ENCODE data around the gene B3GALT5.

B3GALT5 gene

DNA sequence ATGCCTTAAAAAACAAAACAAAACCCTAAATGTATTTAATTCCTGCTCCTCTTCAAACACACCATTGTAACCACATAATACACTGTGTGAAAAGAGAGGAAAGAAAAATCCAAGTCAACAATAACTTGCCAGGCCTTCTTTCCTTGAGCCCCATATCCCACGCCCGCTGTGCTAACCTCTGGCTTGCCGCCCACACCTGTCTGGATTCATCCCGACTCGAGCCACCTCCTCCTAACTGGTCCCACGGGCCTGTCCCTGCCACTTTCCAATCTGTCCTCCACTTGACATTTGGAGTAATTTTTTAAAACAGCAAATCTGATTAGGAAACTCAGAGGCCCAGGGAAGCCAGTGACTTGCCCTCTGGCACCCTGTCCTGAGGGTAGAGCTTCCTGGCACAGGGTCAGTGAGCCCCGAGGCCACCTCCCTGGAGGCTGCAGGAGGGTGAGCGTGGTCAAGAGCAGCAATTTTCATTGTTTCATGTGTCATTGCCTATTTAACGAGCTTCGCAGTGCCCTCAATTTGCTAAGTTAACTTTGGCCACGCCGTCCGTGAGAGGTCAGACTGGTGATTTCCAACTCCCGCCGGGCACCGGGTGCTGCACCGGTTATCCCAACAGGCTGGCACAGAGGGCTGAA, 54.1 kb downstream of the B3GALT5 start:
- Histone ChIP-seq H3K9ac (ENCODE audit: low read length) (no peak overlapping the region), H3K4me3 (ENCODE audit: low read depth, low read length) (no peak overlapping the region), H3K36me3 (ENCODE audit: control insufficient read depth, insufficient read depth, low read length) (peaks cover 60% of the 10 kb centered on the region), H3K4me1 (ENCODE audit: control insufficient read depth, insufficient read depth, low read length) (no peaks in the 10 kb centered on the region), H3K27ac (ENCODE audit: low read depth, low read length) (no peak overlapping the region), H3K9me3 (ENCODE audit: control insufficient read depth, insufficient read depth, low read depth, low read length) (no peaks in the 10 kb centered on the region), H3K27me3 (ENCODE audit: control insufficient read depth, insufficient read depth, low read length) (no peaks in the 10 kb centered on the region)

DNA sequence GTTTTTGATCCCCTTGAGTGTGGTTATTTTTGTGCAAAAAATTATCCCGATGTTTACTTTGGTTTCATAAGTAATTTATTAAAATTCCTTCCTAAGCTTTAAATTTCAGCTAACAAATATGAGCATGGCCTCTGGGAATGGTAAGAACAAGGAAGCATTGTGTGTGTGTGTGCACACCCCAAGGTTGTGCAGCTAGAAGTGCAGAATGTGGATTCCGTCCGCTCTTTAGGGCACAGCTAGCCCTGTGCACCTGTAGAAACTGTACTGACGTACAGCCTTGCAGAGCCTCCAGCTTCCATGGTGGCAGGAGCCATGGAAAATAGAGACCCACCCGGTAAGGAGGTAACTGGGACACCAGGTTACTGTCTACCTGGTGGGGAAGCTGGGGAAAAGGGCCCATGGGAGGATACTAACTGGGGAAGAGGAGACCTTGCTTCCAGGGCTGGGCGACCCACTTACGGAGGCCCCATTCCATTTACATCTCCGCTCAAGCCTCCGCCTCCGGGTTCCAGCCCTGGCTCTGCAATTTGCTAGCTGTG, 54.7 kb downstream of the B3GALT5 start:
- Histone ChIP-seq H3K9me3 (ENCODE audit: control insufficient read depth, insufficient read depth, low read depth, low read length) (no peaks in the 10 kb centered on the region), H3K27ac (ENCODE audit: low read depth, low read length) (no peak overlapping the region), H3K4me1 (ENCODE audit: control insufficient read depth, insufficient read depth, low read length) (no peaks in the 10 kb centered on the region), H3K9ac (ENCODE audit: low read length) (no peak overlapping the region), H3K36me3 (ENCODE audit: control insufficient read depth, insufficient read depth, low read length) (peaks cover 54% of the 10 kb centered on the region), H3K4me3 (ENCODE audit: low read depth, low read length) (no peak overlapping the region), H3K27me3 (ENCODE audit: control insufficient read depth, insufficient read depth, low read length) (no peaks in the 10 kb centered on the region)

DNA sequence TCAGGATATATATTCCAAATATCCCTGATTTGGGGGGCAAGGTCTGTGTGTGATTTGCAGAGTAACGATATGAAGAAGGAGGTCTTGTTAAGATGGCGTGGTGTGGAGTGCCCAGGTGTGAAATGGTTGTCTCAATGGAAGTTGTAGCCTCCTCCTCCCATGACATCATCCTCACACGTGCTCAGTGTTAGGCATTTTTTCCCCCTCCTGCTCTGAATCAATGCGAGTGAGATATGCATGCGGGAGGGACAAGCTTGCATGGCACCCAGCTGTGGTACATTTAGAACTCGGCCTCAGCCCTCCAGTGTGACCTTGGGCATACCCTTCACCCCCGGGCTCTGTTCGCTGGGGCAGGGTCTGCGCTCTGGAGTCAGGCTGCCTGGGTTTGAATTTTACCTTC, 55.6 kb downstream of the B3GALT5 start:
- H3K9me3 ChIP-seq (ENCODE audit: control insufficient read depth, insufficient read depth, low read depth, low read length) = no peaks in the 10 kb centered on the region
- H3K27me3 ChIP-seq (ENCODE audit: control insufficient read depth, insufficient read depth, low read length) = no peaks in the 10 kb centered on the region
- H3K36me3 ChIP-seq (ENCODE audit: control insufficient read depth, insufficient read depth, low read length) = peaks cover 46% of the 10 kb centered on the region
- H3K27ac ChIP-seq (ENCODE audit: low read depth, low read length) = no peak overlapping the region
- H3K4me1 ChIP-seq (ENCODE audit: control insufficient read depth, insufficient read depth, low read length) = no peaks in the 10 kb centered on the region
- H3K9ac ChIP-seq (ENCODE audit: low read length) = no peak overlapping the region
- no peak overlapping the region for H3K4me3 ChIP-seq (ENCODE audit: low read depth, low read length)

DNA sequence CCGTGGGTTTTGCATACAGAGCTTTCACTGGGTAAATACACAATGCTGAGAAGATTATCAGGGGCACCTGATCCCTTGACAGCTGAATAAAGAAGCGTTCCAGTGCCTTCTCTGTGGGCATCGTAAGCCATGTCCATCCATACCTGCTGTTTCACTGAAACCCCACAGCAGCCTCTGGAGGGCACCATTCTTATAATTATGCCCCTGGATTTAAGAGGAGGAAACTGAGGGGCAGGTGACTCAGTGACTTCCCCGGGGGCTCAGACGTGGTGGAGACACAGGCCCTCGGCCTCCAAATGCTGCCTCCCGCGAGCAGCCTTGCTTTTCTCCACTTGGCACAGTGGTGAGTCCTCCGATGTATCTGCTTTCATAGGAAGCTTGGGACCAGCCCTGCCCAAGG, 56.7 kb downstream of the B3GALT5 start:
- peaks cover 35% of the 10 kb centered on the region for H3K36me3 ChIP-seq (ENCODE audit: control insufficient read depth, insufficient read depth, low read length)
- H3K27me3 ChIP-seq (ENCODE audit: control insufficient read depth, insufficient read depth, low read length) = no peaks in the 10 kb centered on the region
- H3K9me3 ChIP-seq (ENCODE audit: control insufficient read depth, insufficient read depth, low read depth, low read length) = no peaks in the 10 kb centered on the region
- no peak overlapping the region for H3K4me3 ChIP-seq (ENCODE audit: low read depth, low read length)
- no peaks in the 10 kb centered on the region for H3K4me1 ChIP-seq (ENCODE audit: control insufficient read depth, insufficient read depth, low read length)
- H3K9ac ChIP-seq (ENCODE audit: low read length) = no peak overlapping the region
- H3K27ac ChIP-seq (ENCODE audit: low read depth, low read length) = no peak overlapping the region

DNA sequence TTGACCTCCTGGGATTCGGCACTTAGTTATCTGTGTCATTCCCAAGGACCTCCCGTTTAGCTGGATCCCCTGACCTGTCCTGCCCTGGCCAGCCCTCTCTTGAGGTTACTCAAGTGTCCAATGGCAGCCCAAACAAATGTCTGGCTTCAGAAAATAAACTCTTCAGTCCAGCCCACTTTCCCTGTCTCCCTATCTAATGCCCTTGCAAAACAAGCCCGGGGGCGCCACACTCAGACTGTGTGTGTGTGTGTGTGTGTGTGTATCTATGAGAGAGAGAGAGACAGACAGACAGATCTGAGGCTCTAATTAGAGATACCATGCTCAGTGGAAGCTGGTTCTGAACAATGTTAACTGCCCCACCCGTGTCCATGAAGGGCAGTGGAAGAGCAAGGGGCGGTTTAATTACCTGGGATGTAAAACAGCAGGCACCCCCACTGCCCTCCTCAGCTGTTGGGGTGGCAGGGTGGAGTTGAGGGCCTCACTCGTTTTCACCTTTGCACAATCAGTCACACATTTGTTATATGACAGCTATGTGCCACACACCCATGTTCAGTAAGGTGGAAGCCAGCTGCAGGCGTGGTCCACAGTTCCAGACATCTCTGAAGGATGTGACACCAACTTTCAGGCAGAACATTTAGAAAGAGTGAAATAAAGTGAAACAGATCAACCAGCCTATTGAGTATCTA, 57.4 kb downstream of the B3GALT5 start:
- Histone ChIP-seq H3K27me3 (ENCODE audit: control insufficient read depth, insufficient read depth, low read length) (no peaks in the 10 kb centered on the region), H3K9me3 (ENCODE audit: control insufficient read depth, insufficient read depth, low read depth, low read length) (no peaks in the 10 kb centered on the region), H3K4me3 (ENCODE audit: low read depth, low read length) (no peak overlapping the region), H3K27ac (ENCODE audit: low read depth, low read length) (no peak overlapping the region), H3K36me3 (ENCODE audit: control insufficient read depth, insufficient read depth, low read length) (peaks cover 29% of the 10 kb centered on the region), H3K4me1 (ENCODE audit: control insufficient read depth, insufficient read depth, low read length) (no peaks in the 10 kb centered on the region), H3K9ac (ENCODE audit: low read length) (no peak overlapping the region)

DNA sequence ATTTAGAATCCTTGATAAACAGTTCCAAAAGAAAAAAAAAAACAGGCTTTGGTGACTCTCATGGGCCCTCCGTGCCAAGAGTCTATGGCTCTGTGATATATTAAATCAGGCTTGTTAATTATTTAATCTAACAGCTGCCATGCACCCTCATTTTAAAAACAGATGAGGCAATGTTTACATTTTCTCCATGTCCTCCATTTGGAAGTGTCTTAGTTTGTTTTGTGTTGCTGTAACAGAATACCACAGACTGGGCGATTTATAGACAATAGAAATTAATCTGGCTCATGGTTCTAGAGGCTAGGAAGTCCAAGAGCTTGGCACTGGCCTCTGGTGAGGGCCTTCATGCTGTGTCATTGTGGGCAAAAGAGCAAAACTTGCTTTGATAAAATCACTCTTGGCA, 58.0 kb downstream of the B3GALT5 start:
- Histone ChIP-seq H3K4me1 (ENCODE audit: control insufficient read depth, insufficient read depth, low read length) (0 out of 2 replicates have a peak, but pooled peaks cover 4% of the 10 kb centered on the region), H3K9me3 (ENCODE audit: control insufficient read depth, insufficient read depth, low read depth, low read length) (no peaks in the 10 kb centered on the region), H3K9ac (ENCODE audit: low read length) (no peak overlapping the region), H3K4me3 (ENCODE audit: low read depth, low read length) (no peak overlapping the region), H3K27ac (ENCODE audit: low read depth, low read length) (no peak overlapping the region), H3K36me3 (ENCODE audit: control insufficient read depth, insufficient read depth, low read length) (peaks cover 23% of the 10 kb centered on the region), H3K27me3 (ENCODE audit: control insufficient read depth, insufficient read depth, low read length) (no peaks in the 10 kb centered on the region)

DNA sequence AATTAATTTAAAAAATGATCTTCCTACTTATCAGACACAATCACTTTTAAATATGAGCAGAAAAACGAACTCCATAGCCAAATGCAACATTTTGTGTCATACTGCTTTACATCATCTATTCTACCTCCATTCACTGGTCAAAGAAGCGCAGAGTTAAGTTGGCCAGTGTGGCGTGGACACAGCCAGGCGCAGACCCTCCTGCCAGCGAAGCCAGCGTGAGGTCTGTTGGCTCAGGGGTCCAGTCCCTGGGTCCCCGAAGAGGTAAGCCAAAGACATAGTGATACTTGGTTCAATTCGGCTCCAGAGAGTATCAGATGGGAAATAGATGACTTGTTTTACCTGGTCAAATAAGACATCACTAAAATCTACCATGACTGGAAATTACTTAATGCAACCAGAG, 59.2 kb downstream of the B3GALT5 start:
- no peak overlapping the region for H3K9ac ChIP-seq (ENCODE audit: low read length)
- no peak overlapping the region for H3K27ac ChIP-seq (ENCODE audit: low read depth, low read length)
- peaks cover 13% of the 10 kb centered on the region; the same call in 1 of the 2 replicates for H3K36me3 ChIP-seq (ENCODE audit: control insufficient read depth, insufficient read depth, low read length)
- peaks cover 8% of the 10 kb centered on the region; the same call in 1 of the 2 replicates for H3K4me1 ChIP-seq (ENCODE audit: control insufficient read depth, insufficient read depth, low read length)
- no peaks in the 10 kb centered on the region for H3K9me3 ChIP-seq (ENCODE audit: control insufficient read depth, insufficient read depth, low read depth, low read length)
- no peaks in the 10 kb centered on the region for H3K27me3 ChIP-seq (ENCODE audit: control insufficient read depth, insufficient read depth, low read length)
- H3K4me3 ChIP-seq (ENCODE audit: low read depth, low read length) = no peak overlapping the region

DNA sequence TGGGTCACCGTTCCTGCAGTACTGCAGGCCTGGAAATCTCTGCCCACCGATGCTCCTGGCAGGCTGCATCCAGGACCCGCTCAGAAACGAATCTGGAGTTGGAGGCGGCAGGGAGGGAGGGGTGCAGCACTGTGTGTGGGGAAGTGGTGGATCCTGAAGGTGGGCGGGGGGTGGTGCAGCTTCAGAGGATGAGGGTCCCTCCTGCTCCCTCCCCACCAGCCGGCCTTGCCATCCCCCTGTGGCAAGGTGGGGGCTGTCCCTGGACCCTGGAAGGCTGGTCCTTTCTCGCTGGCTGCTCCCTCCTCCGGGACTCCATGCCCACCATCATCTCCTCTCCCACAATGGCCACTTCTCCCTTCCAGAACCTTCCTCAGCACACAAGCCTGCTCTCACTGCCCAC, 60.4 kb downstream of the B3GALT5 start:
- H3K27me3 ChIP-seq (ENCODE audit: control insufficient read depth, insufficient read depth, low read length) = no peaks in the 10 kb centered on the region
- no peak overlapping the region for H3K27ac ChIP-seq (ENCODE audit: low read depth, low read length)
- H3K9ac ChIP-seq (ENCODE audit: low read length) = no peak overlapping the region
- no peaks in the 10 kb centered on the region for H3K9me3 ChIP-seq (ENCODE audit: control insufficient read depth, insufficient read depth, low read depth, low read length)
- H3K4me3 ChIP-seq (ENCODE audit: low read depth, low read length) = no peak overlapping the region
- H3K36me3 ChIP-seq (ENCODE audit: control insufficient read depth, insufficient read depth, low read length) = 0 out of 2 replicates have a peak, but pooled peaks cover 4% of the 10 kb centered on the region
- peaks cover 8% of the 10 kb centered on the region; the same call in 1 of the 2 replicates for H3K4me1 ChIP-seq (ENCODE audit: control insufficient read depth, insufficient read depth, low read length)

DNA sequence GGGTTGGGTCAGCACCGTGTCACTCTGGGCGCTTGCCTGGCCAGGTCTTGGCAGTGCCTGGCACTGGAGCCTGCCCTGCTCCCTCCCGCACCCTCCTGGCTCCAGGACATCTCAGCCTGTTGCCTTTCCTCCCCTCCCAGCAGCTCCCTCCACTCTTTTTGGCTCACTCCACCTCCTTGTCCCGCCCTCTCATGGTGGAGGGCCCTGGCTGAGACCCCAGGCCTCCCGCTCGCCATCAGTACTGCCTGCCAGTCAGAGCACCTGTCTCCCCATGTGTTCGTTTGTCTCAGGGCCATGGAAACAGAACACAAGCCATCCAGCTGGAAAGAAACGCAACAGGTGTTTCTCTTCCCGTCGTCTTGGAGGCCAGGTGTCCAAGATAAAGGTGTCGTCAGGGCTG, 61.0 kb downstream of the B3GALT5 start:
- peaks cover 4% of the 10 kb centered on the region; the same call in 1 of the 2 replicates for H3K9me3 ChIP-seq (ENCODE audit: control insufficient read depth, insufficient read depth, low read depth, low read length)

DNA sequence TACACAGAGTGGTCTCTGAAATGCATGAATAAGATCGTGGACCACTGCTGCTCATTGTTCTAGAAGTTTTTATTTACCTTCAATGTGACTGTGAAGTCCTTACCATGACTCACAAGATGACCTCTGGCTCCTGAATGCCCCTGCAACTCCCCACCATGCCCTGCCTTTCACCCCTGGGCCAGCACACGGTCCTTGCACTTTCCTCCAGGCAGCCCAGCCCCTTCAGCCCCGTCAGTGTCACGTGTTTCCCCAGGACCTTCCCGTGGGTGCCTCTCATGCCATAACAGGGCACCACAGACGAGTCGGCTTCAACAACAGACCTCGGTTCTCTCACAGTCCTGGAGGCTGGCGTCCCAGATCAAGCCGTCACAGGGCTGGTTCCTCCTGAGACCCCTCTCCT, 62.1 kb downstream of the B3GALT5 start:
- Histone ChIP-seq H3K9me3 (ENCODE audit: control insufficient read depth, insufficient read depth, low read depth, low read length) (peaks cover 4% of the 10 kb centered on the region; the same call in 1 of the 2 replicates), H3K4me3 (ENCODE audit: low read depth, low read length) (no peak overlapping the region), H3K27me3 (ENCODE audit: control insufficient read depth, insufficient read depth, low read length) (no peaks in the 10 kb centered on the region), H3K4me1 (ENCODE audit: control insufficient read depth, insufficient read depth, low read length) (peaks cover 8% of the 10 kb centered on the region; the same call in 1 of the 2 replicates), H3K9ac (ENCODE audit: low read length) (no peak overlapping the region), H3K36me3 (ENCODE audit: control insufficient read depth, insufficient read depth, low read length) (0 out of 2 replicates have a peak, but pooled peaks cover 4% of the 10 kb centered on the region), H3K27ac (ENCODE audit: low read depth, low read length) (no peak overlapping the region)

More for the DNA sequence above, 61.0 kb downstream of the B3GALT5 start:
- H3K36me3 ChIP-seq (ENCODE audit: control insufficient read depth, insufficient read depth, low read length) = 0 out of 2 replicates have a peak, but pooled peaks cover 4% of the 10 kb centered on the region
- H3K27ac ChIP-seq (ENCODE audit: low read depth, low read length) = no peak overlapping the region
- no peak overlapping the region for H3K9ac ChIP-seq (ENCODE audit: low read length)
- peaks cover 8% of the 10 kb centered on the region; the same call in 1 of the 2 replicates for H3K4me1 ChIP-seq (ENCODE audit: control insufficient read depth, insufficient read depth, low read length)
- H3K4me3 ChIP-seq (ENCODE audit: low read depth, low read length) = no peak overlapping the region
- no peaks in the 10 kb centered on the region for H3K27me3 ChIP-seq (ENCODE audit: control insufficient read depth, insufficient read depth, low read length)

DNA sequence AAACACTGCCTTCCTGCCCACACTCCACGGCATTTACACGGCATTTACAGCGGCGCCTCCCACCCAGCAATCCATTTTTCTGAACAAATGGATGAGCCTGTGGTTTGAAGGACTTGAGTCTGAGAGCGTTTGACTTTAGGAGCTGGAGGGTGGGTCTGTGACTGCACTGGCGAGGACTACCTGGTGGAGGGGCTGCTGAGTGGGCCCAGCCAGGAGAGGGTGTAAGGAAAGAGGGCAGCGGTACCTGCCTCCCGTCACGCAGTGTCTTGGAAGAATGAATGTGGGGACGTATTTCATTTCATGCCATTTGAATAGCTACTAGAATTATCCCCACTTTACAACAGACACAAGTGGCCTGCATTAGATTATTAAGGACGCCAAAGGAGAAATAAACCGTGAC, 62.9 kb downstream of the B3GALT5 start:
- no peak overlapping the region for H3K4me3 ChIP-seq (ENCODE audit: low read depth, low read length)
- no peaks in the 10 kb centered on the region for H3K27me3 ChIP-seq (ENCODE audit: control insufficient read depth, insufficient read depth, low read length)
- H3K9me3 ChIP-seq (ENCODE audit: control insufficient read depth, insufficient read depth, low read depth, low read length) = peaks cover 4% of the 10 kb centered on the region; the same call in 1 of the 2 replicates
- H3K9ac ChIP-seq (ENCODE audit: low read length) = no peak overlapping the region
- peaks cover 8% of the 10 kb centered on the region; the same call in 1 of the 2 replicates for H3K4me1 ChIP-seq (ENCODE audit: control insufficient read depth, insufficient read depth, low read length)
- H3K27ac ChIP-seq (ENCODE audit: low read depth, low read length) = no peak overlapping the region
- no peaks in the 10 kb centered on the region for H3K36me3 ChIP-seq (ENCODE audit: control insufficient read depth, insufficient read depth, low read length)
